MG63 (cell line): ENCODE data around the gene CRYGN. TPM values are rescaled to one million over a fixed set of nuclear protein-coding genes. Genes with fewer than 3 reads are reported as not detected.

ENCODE experiments used
- DNase-seq: peaks from one replicate; pipeline ENCODE4 v3.0.0-alpha.2; 2020
- H3K27me3 ChIP-seq: fragments of 250-450 bp; sonication (Bioruptor Pico); 2 replicates; pipeline ENCODE4 v1.5.1; 2020; ENCODE audit warnings: mild to moderate bottlenecking, moderate library complexity
- H3K36me3 ChIP-seq: fragments of 250-450 bp; sonication (Bioruptor Pico); 2 replicates; pipeline ENCODE4 v1.5.1; 2020; ENCODE audit warnings: mild to moderate bottlenecking, moderate library complexity
- H3K4me3 ChIP-seq: fragments of 250-450 bp; sonication (Bioruptor Pico); 2 replicates; pipeline ENCODE4 v1.5.1; 2020; ENCODE audit warnings: mild to moderate bottlenecking, moderate library complexity
- H3K9me3 ChIP-seq: fragments of 250-450 bp; sonication (Bioruptor Pico); 2 replicates; pipeline ENCODE4 v1.5.1; 2020; ENCODE audit warnings: mild to moderate bottlenecking, moderate library complexity
- total RNA-seq: library from RNA; depleted of rRNA; stranded (reverse); fragments of >200 nt; shearing (Covaris generic); gene quantifications from 2 replicates; pipeline ENCODE4 v1.2.3, GENCODE V29; 2014; ENCODE audit warnings: low replicate concordance

Gene CRYGN
- total RNA-seq, 1 experiment from 2014 or later, result not detected

DNA sequence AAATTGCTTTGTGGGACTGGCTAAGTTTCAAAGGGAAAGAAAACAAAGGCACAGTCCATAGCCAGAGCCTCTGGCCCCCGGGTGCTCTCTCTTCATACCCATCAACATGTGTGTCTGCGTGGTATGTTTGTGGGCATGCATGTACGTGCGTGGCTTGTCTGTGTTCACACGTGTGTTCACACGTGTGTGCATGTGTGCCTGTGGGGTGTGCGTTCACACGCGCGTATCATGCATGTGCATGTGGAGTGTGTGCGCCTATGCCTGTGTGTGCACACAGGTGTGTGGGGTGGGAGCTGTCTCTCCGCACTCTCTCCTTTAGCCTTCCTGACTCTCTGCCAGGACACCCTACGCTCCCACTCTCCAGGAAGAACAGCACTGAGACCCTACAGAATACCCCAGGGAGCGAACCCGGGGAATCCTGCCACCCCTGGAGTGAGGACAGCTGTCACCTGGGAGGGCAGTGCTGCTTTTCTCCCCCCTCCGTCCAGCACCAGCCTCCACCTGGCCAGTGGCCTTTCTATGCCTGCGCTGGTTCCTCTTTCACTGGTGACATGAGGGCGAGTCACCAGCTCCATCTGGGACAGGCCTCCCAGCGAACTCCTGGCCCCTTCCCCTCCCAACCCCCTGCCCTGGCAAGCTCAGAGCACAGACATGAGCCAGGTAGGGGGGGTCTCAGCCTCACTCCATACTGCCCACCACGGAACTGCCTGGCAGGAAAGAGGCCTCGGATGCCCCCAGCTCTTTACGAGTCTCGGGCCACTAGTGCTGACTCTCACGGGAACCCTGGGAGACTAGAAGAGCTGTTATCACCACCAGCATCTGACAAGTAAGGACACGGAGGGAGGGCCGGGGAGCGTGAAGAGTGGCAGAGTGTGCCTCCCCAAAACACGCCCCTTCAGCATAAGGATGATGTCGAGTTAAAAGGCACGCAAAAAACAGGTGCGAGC, 46.6 kb downstream of the CRYGN start:
- Histone ChIP-seq H3K4me3 (no peak overlapping the region), H3K9me3 (no peaks in the 10 kb centered on the region), H3K36me3 (no peaks in the 10 kb centered on the region), H3K27me3 (no peaks in the 10 kb centered on the region)
- no peak for DNase-seq

DNA sequence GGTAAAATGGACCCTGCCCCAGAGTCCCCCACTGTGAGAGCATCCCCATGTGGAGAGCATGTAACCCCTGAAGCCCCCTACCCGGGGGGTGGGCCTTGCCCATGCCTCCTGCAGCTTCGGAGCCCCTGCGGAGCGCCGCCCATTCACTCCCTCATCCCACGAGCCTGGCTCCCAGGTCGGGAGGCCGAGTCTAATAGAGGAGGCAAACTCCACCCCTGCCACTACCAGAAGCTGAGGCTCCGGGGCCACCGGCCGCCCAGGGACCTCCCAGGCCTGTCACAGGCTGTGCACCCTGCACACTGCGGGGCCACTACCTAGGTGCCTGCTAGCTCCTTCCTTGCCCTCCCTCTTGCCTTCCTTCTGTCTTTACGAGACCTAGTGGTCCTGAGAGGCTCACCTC, 47.5 kb downstream of the CRYGN start:
- H3K27me3 ChIP-seq, result no peaks in the 10 kb centered on the region
- H3K4me3 ChIP-seq, result no peak overlapping the region
- no peaks in the 10 kb centered on the region for H3K36me3 ChIP-seq
- H3K9me3 ChIP-seq, result no peaks in the 10 kb centered on the region
- no peak for DNase-seq

DNA sequence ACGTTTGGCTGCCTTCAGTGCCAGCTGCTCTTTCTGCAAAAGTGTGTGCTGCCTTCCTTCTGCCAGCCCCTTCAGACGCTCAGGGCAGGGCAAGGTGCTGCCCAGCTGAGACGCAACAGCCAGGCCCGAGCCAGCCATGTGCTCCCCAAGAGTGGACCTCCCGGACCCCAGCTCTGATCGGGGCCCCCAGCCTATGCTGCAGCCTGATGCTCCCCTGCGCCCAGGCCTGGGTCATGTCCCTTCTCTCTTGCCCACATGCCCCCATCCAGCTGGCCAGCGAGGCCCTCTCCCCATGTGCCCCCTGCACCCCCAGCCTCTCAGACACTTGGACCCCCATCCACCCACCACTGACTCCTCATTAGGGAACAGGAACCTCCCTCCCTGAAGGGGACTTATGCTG, 47.9 kb downstream of the CRYGN start:
- no peaks in the 10 kb centered on the region for H3K36me3 ChIP-seq
- no peaks in the 10 kb centered on the region for H3K9me3 ChIP-seq
- DNase-seq, result no peak
- no peak overlapping the region for H3K4me3 ChIP-seq
- no peaks in the 10 kb centered on the region for H3K27me3 ChIP-seq

DNA sequence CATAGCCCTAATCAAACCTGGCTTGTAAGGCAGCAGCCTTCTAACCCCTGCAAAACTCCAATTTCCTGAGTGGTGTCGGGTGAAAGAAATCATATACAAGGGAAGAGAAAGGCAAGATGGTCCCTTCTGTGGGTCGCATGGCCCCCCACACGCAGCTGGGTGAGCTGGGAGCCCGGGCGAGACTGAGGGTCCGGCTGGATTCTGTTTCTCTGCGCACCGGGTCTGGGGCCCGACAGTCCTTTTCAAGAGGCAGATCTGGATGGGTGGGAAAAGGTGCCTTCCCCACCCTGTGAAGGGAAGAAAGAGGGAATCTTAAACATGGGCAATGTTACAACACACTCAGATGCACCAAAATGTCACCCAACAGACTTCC, 48.6 kb downstream of the CRYGN start:
- no peaks in the 10 kb centered on the region for H3K9me3 ChIP-seq
- no peaks in the 10 kb centered on the region for H3K27me3 ChIP-seq
- no peak overlapping the region for H3K4me3 ChIP-seq
- H3K36me3 ChIP-seq, result no peaks in the 10 kb centered on the region
- DNase-seq, result no peak

DNA sequence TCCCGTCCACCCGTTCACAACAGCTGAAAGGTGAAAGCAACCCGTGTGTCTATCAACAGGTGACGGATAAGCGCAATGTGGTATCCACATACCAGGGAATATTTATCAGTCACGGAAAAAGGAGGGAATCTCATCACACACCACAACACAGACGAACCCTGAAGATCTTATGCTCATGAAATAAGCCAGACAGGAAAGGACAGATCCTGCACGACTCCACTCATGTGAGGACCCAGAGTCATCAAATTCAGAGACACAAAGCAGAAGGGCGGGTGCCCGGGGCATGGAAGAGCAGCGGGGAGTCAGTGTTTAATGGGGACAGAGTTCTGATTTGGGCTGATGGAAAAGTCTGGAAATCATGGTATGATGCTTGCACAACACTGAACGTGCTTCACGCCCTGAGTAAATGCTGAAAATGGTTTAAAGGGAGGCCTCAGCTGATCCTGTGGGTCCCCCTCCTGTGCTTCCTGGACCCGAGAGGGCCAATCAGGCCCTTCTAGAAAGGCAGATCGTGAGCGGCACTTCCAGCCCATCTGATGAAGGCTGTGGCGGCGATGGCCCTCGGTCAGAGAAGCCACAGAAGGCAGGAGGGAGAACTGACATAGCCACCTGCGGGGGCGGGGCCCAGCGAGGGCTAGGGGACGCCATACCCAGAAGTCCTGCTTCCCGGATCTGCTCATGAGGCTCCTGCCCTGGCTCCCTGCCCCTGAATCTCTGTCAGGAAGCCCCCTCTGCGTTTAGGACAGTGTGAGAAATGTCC, 49.2 kb downstream of the CRYGN start:
- Histone ChIP-seq H3K9me3 (no peaks in the 10 kb centered on the region), H3K27me3 (no peaks in the 10 kb centered on the region), H3K4me3 (no peak overlapping the region), H3K36me3 (no peaks in the 10 kb centered on the region)
- no peak for DNase-seq

DNA sequence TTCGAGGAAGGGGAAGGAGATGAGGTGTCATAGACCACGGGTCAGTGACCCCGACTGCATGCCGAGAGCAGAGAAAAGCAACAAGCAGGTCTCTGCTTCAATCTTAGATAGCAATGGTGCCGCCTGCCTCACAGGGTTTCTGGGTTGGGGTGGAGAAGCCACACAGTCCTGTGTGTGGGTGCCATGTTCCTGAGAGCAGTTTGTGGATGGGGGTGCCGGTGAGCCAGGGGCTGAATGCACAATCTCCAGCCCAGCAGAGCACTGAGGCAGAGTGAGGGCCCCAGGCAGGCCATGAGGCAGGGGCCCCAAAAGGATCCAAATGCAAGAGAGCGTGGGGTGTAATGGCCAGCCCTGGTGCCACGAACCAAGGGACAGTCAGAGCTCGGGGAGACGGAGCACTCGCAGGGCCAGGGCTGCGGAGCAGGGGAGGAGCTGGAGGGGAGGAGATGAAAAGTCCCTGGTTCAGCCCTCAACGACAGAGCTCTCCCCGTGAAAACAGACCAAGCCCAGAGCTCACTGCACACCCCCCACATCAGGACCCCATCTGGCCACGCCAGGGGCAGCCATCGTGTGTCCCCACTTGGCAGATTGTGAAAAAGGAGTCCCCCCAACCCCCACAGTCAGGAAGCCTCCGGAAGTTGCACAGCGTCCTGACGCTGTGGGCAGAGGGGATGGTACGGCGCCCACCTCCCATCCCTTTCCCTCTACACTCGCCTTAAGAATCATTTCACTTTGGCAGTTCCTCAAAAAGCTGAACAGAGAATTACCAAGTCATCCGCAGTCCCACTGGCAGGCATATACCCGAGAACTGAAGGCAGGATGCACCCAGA, 50.0 kb downstream of the CRYGN start:
- Histone ChIP-seq H3K36me3 (no peaks in the 10 kb centered on the region), H3K9me3 (no peaks in the 10 kb centered on the region), H3K4me3 (no peak overlapping the region), H3K27me3 (no peaks in the 10 kb centered on the region)
- DNase-seq, result no peak

DNA sequence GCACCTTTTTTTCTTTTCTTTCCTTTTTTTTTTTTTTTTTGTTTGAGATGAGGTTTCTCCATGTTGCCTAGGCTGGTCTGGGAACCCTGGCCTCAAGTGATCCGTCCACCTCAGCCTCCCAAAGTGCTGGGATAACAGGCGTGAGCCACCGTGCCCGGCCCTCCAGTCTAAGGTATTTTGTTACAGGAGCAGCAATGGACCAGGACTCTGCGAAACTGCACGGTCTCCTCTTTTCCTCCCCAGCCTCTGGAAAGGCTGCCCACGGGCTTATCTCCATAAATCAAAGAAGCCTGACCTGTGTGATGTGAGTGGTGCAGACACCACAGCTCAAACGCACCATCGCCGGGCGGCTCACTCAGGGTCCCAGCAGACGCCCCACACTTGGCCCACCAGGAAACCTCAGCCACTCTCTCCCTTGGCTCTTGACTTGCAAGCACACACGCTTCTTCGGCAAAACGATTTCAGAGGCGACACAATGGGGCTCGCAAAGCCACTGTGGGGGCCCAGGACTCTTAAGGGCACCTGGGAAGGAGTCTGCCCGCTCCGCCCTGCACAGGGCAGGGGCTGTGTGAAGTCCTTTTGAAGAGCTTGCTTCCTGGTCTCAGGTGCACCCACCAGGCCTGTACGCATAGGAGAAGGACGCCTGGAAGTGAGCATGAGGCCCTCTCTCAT, 50.7 kb downstream of the CRYGN start:
- H3K36me3 ChIP-seq, result no peaks in the 10 kb centered on the region
- no peak overlapping the region for H3K4me3 ChIP-seq
- no peaks in the 10 kb centered on the region for H3K27me3 ChIP-seq
- no peak for DNase-seq
- no peaks in the 10 kb centered on the region for H3K9me3 ChIP-seq

DNA sequence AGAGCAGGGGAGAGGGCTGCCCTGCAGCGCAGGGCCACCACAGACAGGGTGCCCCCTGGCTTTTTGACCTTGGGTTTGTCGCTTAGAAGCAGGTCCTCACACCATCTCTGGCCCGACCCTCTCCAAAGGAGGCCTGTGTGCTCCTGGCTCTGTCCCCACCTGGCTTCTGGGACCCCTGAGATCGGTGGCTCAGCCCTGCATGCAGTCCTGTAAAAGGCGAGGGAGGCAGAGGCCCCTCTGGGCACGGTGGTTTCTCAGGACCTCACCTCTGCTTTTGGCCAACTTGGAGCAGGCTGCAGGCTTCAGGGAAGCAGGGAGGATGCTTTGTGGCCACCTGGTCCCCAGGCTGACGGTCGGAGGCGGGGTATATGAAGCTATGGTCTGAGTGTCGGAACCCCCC, 51.5 kb downstream of the CRYGN start:
- DNase-seq, result no peak
- Histone ChIP-seq H3K27me3 (no peaks in the 10 kb centered on the region), H3K4me3 (no peak overlapping the region), H3K9me3 (no peaks in the 10 kb centered on the region), H3K36me3 (no peaks in the 10 kb centered on the region)

DNA sequence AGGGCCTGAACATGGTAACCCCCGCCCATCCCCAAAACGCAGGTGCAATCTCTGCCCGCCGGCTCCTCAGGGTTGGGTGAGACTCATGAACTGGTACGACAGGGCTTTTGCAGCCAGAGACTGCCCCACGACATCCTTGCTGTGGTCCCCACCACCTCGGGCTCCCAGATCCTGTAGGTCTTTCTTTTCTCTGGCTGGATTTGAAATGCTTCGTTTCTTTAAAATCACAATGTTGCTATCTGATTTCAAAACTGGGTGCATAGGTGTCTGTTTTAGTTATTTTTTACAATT, 52.0 kb downstream of the CRYGN start:
- no peaks in the 10 kb centered on the region for H3K36me3 ChIP-seq
- H3K27me3 ChIP-seq, result no peaks in the 10 kb centered on the region
- no peak for DNase-seq
- no peak overlapping the region for H3K4me3 ChIP-seq
- H3K9me3 ChIP-seq, result no peaks in the 10 kb centered on the region

DNA sequence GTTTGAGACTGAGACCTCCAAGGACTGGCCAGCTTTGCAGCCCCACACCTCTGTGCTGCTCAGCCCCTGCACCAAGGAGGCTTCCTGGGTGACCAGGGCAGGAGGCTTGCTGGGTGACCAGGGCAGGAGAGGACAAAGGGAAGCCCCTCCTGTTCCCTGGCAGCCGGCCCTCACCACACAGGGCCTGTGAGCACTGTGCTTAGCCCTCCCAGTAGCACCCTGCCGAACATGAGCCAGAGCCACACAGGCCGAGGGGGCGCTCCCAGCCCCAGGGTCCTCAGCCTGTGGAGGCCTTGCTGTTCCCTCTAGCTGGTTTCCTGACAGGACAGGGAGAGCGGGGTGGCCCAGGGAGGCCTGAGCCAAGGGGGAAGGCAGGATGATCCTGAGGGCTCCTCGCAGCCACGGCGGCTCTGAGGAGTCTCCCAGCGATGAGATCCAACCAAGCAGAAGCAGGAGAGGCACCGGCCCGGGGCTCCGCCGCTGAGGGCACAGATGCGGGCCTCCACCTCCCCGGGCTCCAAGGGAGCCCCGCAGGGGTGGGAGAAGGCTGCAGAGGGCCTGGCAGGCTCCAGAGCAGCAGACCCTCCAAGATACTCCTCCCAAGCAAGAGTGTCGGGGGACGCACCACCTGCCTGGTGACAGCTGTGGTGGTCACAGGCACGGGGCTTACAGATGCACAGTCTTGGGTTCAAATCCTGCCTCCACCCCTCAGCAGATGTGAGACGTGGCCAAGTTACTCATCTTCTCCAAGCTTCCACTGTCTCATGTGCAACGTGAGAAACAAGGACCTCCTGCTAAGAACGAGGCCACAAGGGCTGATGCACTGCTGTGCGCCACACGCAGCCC, 52.6 kb downstream of the CRYGN start:
- Histone ChIP-seq H3K36me3 (no peaks in the 10 kb centered on the region), H3K9me3 (no peaks in the 10 kb centered on the region), H3K27me3 (no peaks in the 10 kb centered on the region), H3K4me3 (no peak overlapping the region)
- no peak for DNase-seq

DNA sequence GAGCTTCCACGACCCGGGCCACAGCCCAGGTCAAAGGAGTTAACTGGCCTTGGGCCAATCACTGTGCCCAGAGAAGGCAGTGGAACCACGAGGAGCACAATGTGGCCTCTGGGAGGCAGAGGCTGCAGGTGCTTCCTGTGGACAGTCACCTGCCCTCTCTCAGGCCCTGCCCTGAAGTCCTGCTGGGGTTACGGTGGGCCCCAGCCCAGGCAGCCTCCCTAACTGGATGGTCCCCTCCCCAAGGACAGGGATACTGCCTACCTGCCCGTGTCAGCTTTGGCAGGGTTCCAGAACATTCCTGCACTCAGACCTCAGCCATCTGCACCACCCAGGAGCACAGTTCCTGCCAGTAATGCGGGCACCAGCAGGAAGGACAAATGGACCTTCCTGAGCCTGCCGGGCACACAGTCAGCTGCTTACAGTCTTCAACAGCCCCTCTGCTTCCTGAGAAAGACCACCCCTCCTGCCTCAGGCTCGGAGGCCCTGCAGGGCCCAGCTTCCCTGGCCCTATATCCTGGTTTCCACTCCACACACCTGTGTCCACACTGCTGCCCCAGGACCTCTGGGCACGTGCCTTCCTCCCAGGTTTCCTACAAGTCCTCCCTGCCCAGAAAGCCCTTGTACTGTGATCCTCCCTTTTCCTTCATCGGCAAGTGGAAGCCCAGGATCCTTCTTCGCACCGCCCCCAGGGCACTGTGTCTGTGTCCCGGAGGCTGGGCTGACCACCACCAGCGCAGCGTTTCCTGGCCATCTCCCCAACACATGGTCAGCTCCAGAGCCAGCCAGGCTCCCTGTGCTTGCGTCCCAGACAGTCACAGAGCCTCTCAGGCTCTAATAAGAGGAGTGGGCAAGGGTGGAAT, 53.4 kb downstream of the CRYGN start:
- Histone ChIP-seq H3K4me3 (no peak overlapping the region), H3K27me3 (no peaks in the 10 kb centered on the region), H3K9me3 (no peaks in the 10 kb centered on the region), H3K36me3 (no peaks in the 10 kb centered on the region)
- DNase-seq, result no peak

DNA sequence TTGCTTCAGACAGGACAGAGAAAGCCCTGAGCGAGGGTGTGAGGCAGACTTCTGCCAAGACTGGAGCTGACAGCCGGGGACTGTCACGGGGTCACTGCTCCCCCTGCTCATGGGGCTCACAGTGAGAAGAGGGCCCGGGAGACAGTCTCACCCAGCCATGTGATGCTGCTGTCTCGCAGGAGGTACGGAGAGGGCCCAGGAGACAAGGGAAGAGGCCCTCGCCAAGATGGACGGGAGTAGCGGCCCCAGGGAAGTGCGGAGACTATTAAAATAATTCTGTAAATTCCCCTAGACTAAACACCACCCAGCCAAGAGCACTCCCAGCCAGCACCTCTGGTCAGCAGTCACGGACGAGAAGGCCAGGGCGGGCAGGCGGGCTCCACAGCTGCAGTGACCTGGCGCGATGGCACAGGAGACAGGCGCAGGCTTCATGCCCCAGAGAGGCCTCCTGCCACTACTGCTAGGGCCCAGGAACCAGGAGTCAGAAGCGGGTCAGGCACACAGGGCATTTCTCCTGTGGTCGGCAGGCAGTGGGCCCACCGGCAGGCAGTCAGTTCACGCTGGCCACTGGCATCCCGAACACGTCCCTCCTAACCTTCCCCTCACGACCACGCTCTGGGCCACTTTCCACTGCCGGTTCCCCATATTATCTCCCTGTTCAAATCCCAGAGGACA, 54.2 kb downstream of the CRYGN start:
- no peaks in the 10 kb centered on the region for H3K27me3 ChIP-seq
- H3K9me3 ChIP-seq, result no peaks in the 10 kb centered on the region
- H3K36me3 ChIP-seq, result no peaks in the 10 kb centered on the region
- no peak for DNase-seq
- H3K4me3 ChIP-seq, result no peak overlapping the region

DNA sequence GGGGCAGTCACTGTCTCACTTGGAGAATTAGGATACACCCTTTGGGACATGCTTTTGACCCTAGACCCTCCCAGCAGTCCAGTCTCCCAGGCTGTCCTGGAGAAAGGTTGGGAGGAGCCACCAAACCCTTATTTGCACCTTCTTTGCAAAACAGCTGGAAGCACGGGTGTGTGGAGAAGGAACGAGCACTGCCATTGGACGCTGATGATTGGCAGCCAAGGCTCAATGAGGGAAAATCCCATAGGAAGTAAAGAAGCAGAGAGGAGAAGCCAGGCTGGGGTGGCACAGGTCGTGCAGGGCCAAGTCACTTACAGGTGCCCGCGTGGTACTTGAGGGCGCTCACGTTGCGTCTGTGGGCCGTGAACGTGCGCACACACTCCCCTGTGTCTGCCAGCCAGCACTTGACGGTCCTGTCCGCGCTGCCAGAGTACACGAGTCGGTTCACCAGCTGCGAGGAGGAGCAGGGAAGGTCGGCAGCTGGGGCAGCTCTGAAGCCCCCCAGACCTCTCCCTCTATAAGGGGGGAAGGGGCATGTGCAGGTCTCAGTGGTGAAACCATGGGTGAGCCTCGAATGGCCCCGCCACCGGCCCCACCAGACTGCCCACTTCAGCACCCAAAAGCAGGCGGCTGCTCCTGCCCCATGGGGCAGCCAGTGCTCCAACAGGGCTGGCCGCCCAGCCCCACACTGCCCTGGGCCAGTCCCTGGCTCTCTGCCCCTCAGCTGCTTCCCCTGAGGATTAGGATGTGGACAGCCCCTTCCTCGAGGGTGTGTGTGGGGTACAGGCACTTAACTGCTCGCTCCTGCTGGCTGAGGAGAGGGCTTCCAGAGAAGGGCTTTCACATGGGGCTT, 54.9 kb downstream of the CRYGN start:
- Histone ChIP-seq H3K27me3 (no peaks in the 10 kb centered on the region), H3K9me3 (no peaks in the 10 kb centered on the region), H3K36me3 (no peaks in the 10 kb centered on the region), H3K4me3 (no peak overlapping the region)
- no peak for DNase-seq

DNA sequence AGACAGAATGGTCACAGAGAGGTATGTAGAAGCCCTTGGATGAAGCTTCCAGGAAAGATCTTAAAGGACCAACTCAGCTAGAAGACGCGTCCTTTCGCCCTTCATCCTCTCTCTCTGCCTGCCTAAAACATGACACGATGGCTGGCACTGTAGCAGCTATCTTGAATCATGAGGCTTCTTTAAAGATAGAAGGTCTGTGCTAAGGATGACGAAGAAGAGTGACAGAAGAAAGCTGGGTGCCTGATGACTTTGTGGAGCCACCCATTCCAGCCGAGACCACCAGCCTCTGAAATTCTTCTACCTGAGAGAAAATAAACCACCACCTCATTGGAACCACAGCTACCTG, 55.6 kb downstream of the CRYGN start:
- Histone ChIP-seq H3K9me3 (no peaks in the 10 kb centered on the region), H3K36me3 (no peaks in the 10 kb centered on the region), H3K4me3 (no peak overlapping the region), H3K27me3 (no peaks in the 10 kb centered on the region)
- no peak for DNase-seq
